WTC11 (cell line): ENCODE results near the gene WSCD1. TPM values are rescaled to one million over a fixed set of nuclear protein-coding genes. Genes with fewer than 3 reads are reported as not detected.

Experiments used
- ATAC-seq: fragments of 200-7000 bp; cut with Tn5 transposase; 2 replicates; pipeline ENCODE4 v1.10.0; 2021; ENCODE audit warnings: mild to moderate bottlenecking, moderate library complexity
- CTCF ChIA-PET: fragments of 300-600 bp; sonication (Branson Sonifier 250); formaldehyde crosslinking; loops from one replicate; lab custom pipeline; 2021; ENCODE audit warnings: antibody characterized with exemption; lab: Charles Lee
- POLR2A ChIA-PET: fragments of 350-600 bp; sonication (Branson Sonifier 250); formaldehyde crosslinking; loops from one replicate; lab custom pipeline; 2021; ENCODE audit warnings: antibody characterized with exemption; lab: Charles Lee
- DNase-seq: peaks from one replicate; pipeline ENCODE4 v3.0.0; 2021; ENCODE audit warnings: low spot score
- H3K27ac Mint-ChIP-seq: 2 replicates; pipeline ENCODE4 v1.8.0; 2021; ENCODE audit warnings: mixed read lengths
- H3K27me3 Mint-ChIP-seq: 2 replicates; pipeline ENCODE4 v1.8.0; 2021; ENCODE audit warnings: low read depth, mild to moderate bottlenecking, moderate library complexity, mixed read lengths
- H3K36me3 Mint-ChIP-seq: 2 replicates; pipeline ENCODE4 v1.8.0; 2021; ENCODE audit warnings: mixed read lengths
- H3K4me1 Mint-ChIP-seq: 2 replicates; pipeline ENCODE4 v1.8.0; 2022; ENCODE audit warnings: mixed read lengths
- H3K4me3 Mint-ChIP-seq: 2 replicates; pipeline ENCODE4 v1.8.0; 2021; ENCODE audit warnings: mild to moderate bottlenecking, moderate library complexity, mixed read lengths
- H3K9me3 Mint-ChIP-seq: 2 replicates; pipeline ENCODE4 v1.8.0; 2021; ENCODE audit warnings: mixed read lengths
- ATF3 ChIP-seq: sonication (generic); formaldehyde crosslinking; conservative IDR thresholded peaks from 2 replicates; pipeline ENCODE4 v1.8.1; 2022; ENCODE audit warnings: mild to moderate bottlenecking, missing genetic modification reagents
- ATF6 ChIP-seq: sonication (generic); formaldehyde crosslinking; IDR thresholded peaks from 2 replicates; pipeline ENCODE4 v1.8.1; 2023; ENCODE audit warnings: mild to moderate bottlenecking, missing genetic modification reagents
- CREM ChIP-seq: sonication (generic); formaldehyde crosslinking; IDR thresholded peaks from 2 replicates; pipeline ENCODE4 v1.8.1; 2022; ENCODE audit warnings: mild to moderate bottlenecking, missing genetic modification reagents, moderate library complexity
- FOXP1 ChIP-seq: sonication (generic); formaldehyde crosslinking; IDR thresholded peaks from 2 replicates; pipeline ENCODE4 v1.8.0; 2022; ENCODE audit warnings: missing genetic modification reagents, mild to moderate bottlenecking, moderate library complexity, borderline replicate concordance
- IRF2 ChIP-seq: sonication (generic); formaldehyde crosslinking; IDR thresholded peaks from 2 replicates; pipeline ENCODE4 v1.8.0; 2022; ENCODE audit warnings: low read depth, missing genetic modification reagents, borderline replicate concordance
- JUN ChIP-seq: sonication (generic); formaldehyde crosslinking; IDR thresholded peaks from 2 replicates; pipeline ENCODE4 v1.8.0; 2023; ENCODE audit warnings: mild to moderate bottlenecking, missing genetic modification reagents
- NR1H2 ChIP-seq: sonication (generic); formaldehyde crosslinking; IDR thresholded peaks from 2 replicates; pipeline ENCODE4 v1.9.0; 2021; ENCODE audit warnings: mild to moderate bottlenecking, moderate library complexity, missing genetic modification reagents
- NR2C2 ChIP-seq: sonication (generic); formaldehyde crosslinking; IDR thresholded peaks from 2 replicates; pipeline ENCODE4 v1.8.0; 2022; ENCODE audit warnings: mild to moderate bottlenecking, missing genetic modification reagents
- SMAD4 ChIP-seq: sonication (generic); formaldehyde crosslinking; IDR thresholded peaks from 2 replicates; pipeline ENCODE4 v1.8.0; 2022; ENCODE audit warnings: mild to moderate bottlenecking, missing genetic modification reagents
- SP1 ChIP-seq: sonication (generic); formaldehyde crosslinking; conservative IDR thresholded peaks from 2 replicates; pipeline ENCODE4 v1.8.1; 2022; ENCODE audit warnings: missing genetic modification reagents
- TEAD1 ChIP-seq: sonication (generic); formaldehyde crosslinking; IDR thresholded peaks from 2 replicates; pipeline ENCODE4 v1.8.0; 2022; ENCODE audit warnings: mild to moderate bottlenecking, missing genetic modification reagents
- ZBTB21 ChIP-seq: sonication (generic); formaldehyde crosslinking; IDR thresholded peaks from 2 replicates; pipeline ENCODE4 v1.8.1; 2023; ENCODE audit warnings: mild to moderate bottlenecking, missing genetic modification reagents, borderline replicate concordance
- ZNF263 ChIP-seq: sonication (generic); formaldehyde crosslinking; IDR thresholded peaks from 2 replicates; pipeline ENCODE4 v1.8.1; 2022; ENCODE audit warnings: low read depth, mild to moderate bottlenecking, moderate library complexity, missing genetic modification reagents
- ZNF671 ChIP-seq: fragments of 250-450 bp; sonication (Bioruptor Pico); IDR thresholded peaks from 2 replicates; pipeline ENCODE4 v1.8.0; 2021; ENCODE audit warnings: mild to moderate bottlenecking
- total RNA-seq: library from RNA; stranded (reverse); gene quantifications from 3 replicates; pipeline ENCODE4 v1.2.3, GENCODE V29; 2021
- TF ChIP-seq, protein P1 (sequence below): sonication (generic); formaldehyde crosslinking; IDR thresholded peaks from 2 replicates; pipeline ENCODE4 v1.8.0; 2023; ENCODE audit warnings: mild to moderate bottlenecking, missing genetic modification reagents
- TF ChIP-seq, protein P2 (sequence below): sonication (generic); formaldehyde crosslinking; IDR thresholded peaks from 2 replicates; pipeline ENCODE4 v1.8.1; 2023; ENCODE audit warnings: mild to moderate bottlenecking, missing genetic modification reagents, moderate library complexity
- TF ChIP-seq, protein P3 (sequence below): sonication (generic); formaldehyde crosslinking; IDR thresholded peaks from 2 replicates; pipeline ENCODE4 v1.8.0; 2022; ENCODE audit warnings: mild to moderate bottlenecking, missing genetic modification reagents

WSCD1 gene
- total RNA-seq, 1 experiment from 2014 or later = 57.5 TPM

DNA sequence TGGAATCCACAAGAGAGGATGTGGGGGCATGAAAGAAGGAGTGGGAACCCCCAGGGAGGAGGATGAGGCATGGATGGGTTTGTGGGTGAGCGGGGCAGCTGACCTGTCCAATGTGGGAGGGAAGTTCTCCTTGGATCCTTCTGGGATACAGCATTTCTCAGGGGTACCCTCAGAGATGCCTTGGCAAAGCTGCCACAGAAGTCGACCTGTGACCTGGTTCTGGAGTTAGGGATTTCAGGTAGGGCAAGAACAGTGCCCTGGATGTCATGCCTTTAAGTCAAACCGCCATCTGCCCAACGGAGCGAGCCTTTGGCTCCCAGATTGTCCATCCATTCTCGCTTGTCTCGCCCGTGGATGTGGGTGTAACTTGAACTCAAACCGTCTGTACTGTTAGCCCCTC is 30.0 kb downstream of the WSCD1 start:
- no peak for DNase-seq
- CTCF ChIA-PET = no interaction called here
- H3K4me3 Mint-ChIP-seq = no peak overlapping the region

DNA sequence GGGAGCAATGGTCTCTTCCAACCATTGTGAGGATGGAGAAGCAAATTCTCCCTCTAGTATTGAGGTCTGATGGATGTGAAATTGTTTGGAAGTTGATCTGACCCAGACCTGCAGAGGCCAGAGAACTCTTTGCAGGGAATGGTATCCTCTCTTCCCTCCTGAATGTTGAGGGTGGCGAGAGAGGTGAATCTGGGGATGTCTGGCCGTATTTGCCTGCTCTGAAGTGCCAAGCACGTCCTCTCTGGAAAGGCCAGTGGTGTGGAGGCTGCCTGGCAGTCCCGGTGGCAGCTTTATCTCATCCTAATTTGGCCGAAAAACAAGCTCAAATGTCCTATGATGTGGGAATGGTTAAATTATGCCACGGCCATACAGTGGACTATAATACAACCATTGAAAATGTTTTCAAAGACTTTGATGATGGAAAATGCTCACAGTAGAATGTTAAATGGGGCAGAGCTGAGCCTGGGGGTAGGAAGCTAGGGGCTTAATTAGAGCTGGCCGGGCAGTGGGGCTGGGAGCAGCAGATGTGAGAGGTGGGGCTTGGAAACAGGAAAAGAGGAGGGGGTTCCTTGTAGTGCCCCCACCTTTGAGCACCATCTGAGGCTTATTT is 30.8 kb downstream of the WSCD1 start:
- Mint-ChIP-seq H3K9me3 (peaks cover 3% of the 10 kb centered on the region), H3K36me3 (peaks cover 58% of the 10 kb centered on the region)
- CTCF ChIA-PET = interaction anchor here (1.4 to 1.8 kb wide), 3 partner anchors 30 to 335 kb away, joined by 5 read pairs; no protein-coding TSS in a partner anchor
- TF ChIP-seq, protein P1, sequence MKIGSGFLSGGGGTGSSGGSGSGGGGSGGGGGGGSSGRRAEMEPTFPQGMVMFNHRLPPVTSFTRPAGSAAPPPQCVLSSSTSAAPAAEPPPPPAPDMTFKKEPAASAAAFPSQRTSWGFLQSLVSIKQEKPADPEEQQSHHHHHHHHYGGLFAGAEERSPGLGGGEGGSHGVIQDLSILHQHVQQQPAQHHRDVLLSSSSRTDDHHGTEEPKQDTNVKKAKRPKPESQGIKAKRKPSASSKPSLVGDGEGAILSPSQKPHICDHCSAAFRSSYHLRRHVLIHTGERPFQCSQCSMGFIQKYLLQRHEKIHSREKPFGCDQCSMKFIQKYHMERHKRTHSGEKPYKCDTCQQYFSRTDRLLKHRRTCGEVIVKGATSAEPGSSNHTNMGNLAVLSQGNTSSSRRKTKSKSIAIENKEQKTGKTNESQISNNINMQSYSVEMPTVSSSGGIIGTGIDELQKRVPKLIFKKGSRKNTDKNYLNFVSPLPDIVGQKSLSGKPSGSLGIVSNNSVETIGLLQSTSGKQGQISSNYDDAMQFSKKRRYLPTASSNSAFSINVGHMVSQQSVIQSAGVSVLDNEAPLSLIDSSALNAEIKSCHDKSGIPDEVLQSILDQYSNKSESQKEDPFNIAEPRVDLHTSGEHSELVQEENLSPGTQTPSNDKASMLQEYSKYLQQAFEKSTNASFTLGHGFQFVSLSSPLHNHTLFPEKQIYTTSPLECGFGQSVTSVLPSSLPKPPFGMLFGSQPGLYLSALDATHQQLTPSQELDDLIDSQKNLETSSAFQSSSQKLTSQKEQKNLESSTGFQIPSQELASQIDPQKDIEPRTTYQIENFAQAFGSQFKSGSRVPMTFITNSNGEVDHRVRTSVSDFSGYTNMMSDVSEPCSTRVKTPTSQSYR (CRISPR knock-in tag) = no peak
- TF ChIP-seq ATF6 = no peak
- TF ChIP-seq, protein P2, sequence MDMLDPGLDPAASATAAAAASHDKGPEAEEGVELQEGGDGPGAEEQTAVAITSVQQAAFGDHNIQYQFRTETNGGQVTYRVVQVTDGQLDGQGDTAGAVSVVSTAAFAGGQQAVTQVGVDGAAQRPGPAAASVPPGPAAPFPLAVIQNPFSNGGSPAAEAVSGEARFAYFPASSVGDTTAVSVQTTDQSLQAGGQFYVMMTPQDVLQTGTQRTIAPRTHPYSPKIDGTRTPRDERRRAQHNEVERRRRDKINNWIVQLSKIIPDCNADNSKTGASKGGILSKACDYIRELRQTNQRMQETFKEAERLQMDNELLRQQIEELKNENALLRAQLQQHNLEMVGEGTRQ = no peak
- no peak for TF ChIP-seq IRF2 (CRISPR knock-in tag)
- TF ChIP-seq, all 79 proteins: peak for 0
- H3K27ac Mint-ChIP-seq = peak overlapping the region; percentile 88
- POLR2A ChIA-PET = no interaction called here
- no peak overlapping the region; the same call in 1 of the 2 replicates for H3K4me3 Mint-ChIP-seq
- no peaks in the 10 kb centered on the region for H3K27me3 Mint-ChIP-seq
- DNase-seq = no peak
- peaks cover 62% of the 10 kb centered on the region for H3K4me1 Mint-ChIP-seq
- no peak for ATAC-seq

More for the DNA sequence above, 30.0 kb downstream of the WSCD1 start:
- Mint-ChIP-seq H3K27me3 (no peaks in the 10 kb centered on the region), H3K4me1 (peaks cover 62% of the 10 kb centered on the region), H3K27ac (0 out of 2 replicates have a peak overlapping the region, but pooled peaks have one; percentile 37), H3K36me3 (peaks cover 58% of the 10 kb centered on the region), H3K9me3 (no peaks in the 10 kb centered on the region)
- TF ChIP-seq FOXP1 (CRISPR knock-in tag) (no peak), NR2C2 (CRISPR knock-in tag) (no peak), ZNF671 (CRISPR knock-in tag) (no peak), NR1H2 (CRISPR knock-in tag) (no peak), SP1 (CRISPR knock-in tag) (no peak), ATF6 (no peak), SMAD4 (CRISPR knock-in tag) (no peak), ATF3 (CRISPR knock-in tag) (no peak), JUN (CRISPR knock-in tag) (no peak), TEAD1 (CRISPR knock-in tag) (no peak), ZNF263 (CRISPR knock-in tag) (no peak), ZBTB21 (no peak), CREM (CRISPR knock-in tag) (no peak)
- TF ChIP-seq, protein P3, sequence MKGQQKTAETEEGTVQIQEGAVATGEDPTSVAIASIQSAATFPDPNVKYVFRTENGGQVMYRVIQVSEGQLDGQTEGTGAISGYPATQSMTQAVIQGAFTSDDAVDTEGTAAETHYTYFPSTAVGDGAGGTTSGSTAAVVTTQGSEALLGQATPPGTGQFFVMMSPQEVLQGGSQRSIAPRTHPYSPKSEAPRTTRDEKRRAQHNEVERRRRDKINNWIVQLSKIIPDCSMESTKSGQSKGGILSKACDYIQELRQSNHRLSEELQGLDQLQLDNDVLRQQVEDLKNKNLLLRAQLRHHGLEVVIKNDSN (CRISPR knock-in tag) = no peak
- ATAC-seq = no peak
- POLR2A ChIA-PET = no interaction called here
